Panc1 (cell line): ENCODE results near the gene CDC23. TPM values are rescaled to one million over a fixed set of nuclear protein-coding genes. Genes with fewer than 3 reads are reported as not detected.

Experiments used
- ATAC-seq: fragments of 200-7000 bp; cut with Tn5 transposase; 2 replicates; pipeline ENCODE4 v1.9.1; 2020; ENCODE audit warnings: mild to moderate bottlenecking, moderate library complexity
- BruUV-seq: library from RNA; stranded (reverse); fragments of 400-500 nt; replicated peaks from 2 replicates; lab custom pipeline; 2021; lab: Mats Ljungman, UMichigan
- CTCF ChIA-PET: fragments of 300-600 bp; sonication (Branson Sonifier 250); formaldehyde crosslinking; loops from one replicate; lab custom pipeline; 2022; ENCODE audit warnings: antibody characterized with exemption; lab: Charles Lee
- POLR2A ChIA-PET: fragments of 300-600 bp; sonication (Branson Sonifier 250); formaldehyde crosslinking; loops from one replicate; lab custom pipeline; 2022; ENCODE audit warnings: antibody characterized with exemption; lab: Charles Lee
- DNase-seq: peaks from one replicate; pipeline ENCODE4 v3.0.0-alpha.2; 2010; ENCODE audit warnings: low read depth, low spot score
- H3K27ac ChIP-seq: 2 replicates; pipeline ENCODE4 v1.5.1; 2011; ENCODE audit warnings: mild to moderate bottlenecking, low read length, inconsistent platforms
- H3K27me3 ChIP-seq: fragments of 200-500 bp; sonication (Bioruptor generic); 2 replicates; pipeline ENCODE4 v1.6.0; 2014; ENCODE audit warnings: low read length, inconsistent platforms; ENCODE audit not compliant: control insufficient read depth, insufficient read depth
- H3K36me3 ChIP-seq: fragments of 200-500 bp; sonication (Bioruptor generic); 2 replicates; pipeline ENCODE4 v1.5.1; 2014; ENCODE audit warnings: inconsistent platforms, mild to moderate bottlenecking, low read length, moderate library complexity; ENCODE audit not compliant: control insufficient read depth, insufficient read depth
- H3K4me1 ChIP-seq: 2 replicates; pipeline ENCODE4 v1.5.1; 2011; ENCODE audit warnings: inconsistent platforms, mild to moderate bottlenecking, low read length, moderate library complexity; ENCODE audit not compliant: control insufficient read depth, insufficient read depth
- H3K4me3 ChIP-seq, 2 experiments: 2 replicates each; pipeline ENCODE4 v1.5.1; 2011 to 2012; ENCODE audit warnings: low read depth in 2 of 2, low read length in 2 of 2, mild to moderate bottlenecking in 2 of 2, inconsistent platforms in 1 of 2, moderate library complexity in 1 of 2
- H3K9me3 ChIP-seq: fragments of 200-500 bp; sonication (Bioruptor generic); 2 replicates; pipeline ENCODE4 v1.5.1; 2014; ENCODE audit warnings: low read depth, mild to moderate bottlenecking, inconsistent platforms, low read length, moderate library complexity; ENCODE audit not compliant: control insufficient read depth, insufficient read depth
- CTCF ChIP-seq: fragments of 450-650 bp; IDR thresholded peaks from 2 replicates; pipeline ENCODE4 v1.5.1; 2017; ENCODE audit warnings: mild to moderate bottlenecking
- POLR2AphosphoS5 ChIP-seq: IDR thresholded peaks from 2 replicates; pipeline ENCODE4 v1.6.1; 2012; ENCODE audit warnings: mild to moderate bottlenecking, low read depth, low read length, moderate library complexity
- REST ChIP-seq, 2 experiments: IDR thresholded peaks; 2 replicates each; pipeline ENCODE4 v1.6.1; 2011 to 2012; ENCODE audit warnings: low read depth in 2 of 2, control low read depth in 1 of 2, low read length in 1 of 2, mild to moderate bottlenecking in 1 of 2, moderate library complexity in 1 of 2; ENCODE audit not compliant: insufficient read depth in 1 of 2
- SIN3A ChIP-seq: IDR thresholded peaks from 2 replicates; pipeline ENCODE4 v1.6.1; 2012; ENCODE audit warnings: low read depth, mild to moderate bottlenecking, low read length, moderate library complexity, borderline replicate concordance; ENCODE audit not compliant: insufficient read depth
- TCF7L2 ChIP-seq: IDR thresholded peaks from 2 replicates; pipeline ENCODE4 v1.6.1; 2011; ENCODE audit warnings: mild to moderate bottlenecking, low read depth, low read length, inconsistent platforms
- in situ Hi-C: cut with HindIII; loops from 2 replicates; pipeline ENCODE4 v1.10.0; 2016; ENCODE audit warnings: low sequenced_read_pairs, low pct_unique_long_range_greater_than_20kb
- intact Hi-C: fragments of 100-400 bp; cut with micrococcal nuclease; formaldehyde crosslinking; loops from one replicate; pipeline ENCODE4 v1.10.0; 2022; ENCODE audit not compliant: unreplicated experiment
- total RNA-seq: library from RNA; stranded (reverse); gene quantifications from one replicate; pipeline ENCODE4 v1.2.1, GENCODE V29; 2021; ENCODE audit not compliant: unreplicated experiment

CDC23 gene
- total RNA-seq, 1 experiment from 2014 or later: 44.7 TPM

DNA sequence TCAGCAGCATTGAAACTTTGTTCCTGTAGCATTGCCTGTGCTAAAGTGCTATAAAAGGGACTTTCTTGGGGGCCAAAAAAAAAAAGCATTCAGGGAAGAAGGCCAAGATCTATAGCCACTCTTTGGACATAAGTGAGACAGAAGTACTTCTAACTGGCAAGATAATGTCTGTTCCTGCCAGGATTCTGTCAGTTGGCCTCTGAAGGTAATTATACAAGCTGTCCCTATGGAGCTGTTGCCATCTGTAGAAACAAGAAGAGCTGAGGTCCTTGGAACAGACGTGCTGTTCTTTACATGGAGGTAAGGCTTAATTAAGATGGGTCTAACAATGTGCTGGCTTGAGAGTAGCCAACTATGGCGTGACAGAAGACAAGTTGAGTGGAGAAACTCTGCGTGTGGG, 24.5 kb downstream of the CDC23 start:
- DNase-seq (no peak), ATAC-seq (no peak)
- ChIA-PET CTCF (no interaction called here), POLR2A (interaction anchor here (0.6 to 0.9 kb wide), 2 partner anchors 10 kb away, joined by 3 read pairs; partner anchors contain the start of gene KIF20A)
- in situ Hi-C loops (no loop called here), intact Hi-C loops (loop anchor here (10.0 kb wide), 1 partner anchor 226 kb away; no protein-coding TSS in a partner anchor)
- TF ChIP-seq SIN3A (no peak), POLR2AphosphoS5 (no peak), REST (IDR thresholded peaks at IDR 0.05; ENCODE audit: insufficient read depth in 1 of 2, low read depth in 2 of 2, low read length in 1 of 2) (no peak), TCF7L2 (no peak), CTCF (no peak)
- no peaks in the 10 kb centered on the region for H3K4me1 ChIP-seq
- H3K36me3 ChIP-seq: peaks cover 47% of the 10 kb centered on the region
- no peak overlapping the region for H3K27ac ChIP-seq
- no peaks in the 10 kb centered on the region for H3K27me3 ChIP-seq
- no peak overlapping the region for H3K4me3 ChIP-seq
- BruUV-seq: no TSS peak
- no peaks in the 10 kb centered on the region for H3K9me3 ChIP-seq

DNA sequence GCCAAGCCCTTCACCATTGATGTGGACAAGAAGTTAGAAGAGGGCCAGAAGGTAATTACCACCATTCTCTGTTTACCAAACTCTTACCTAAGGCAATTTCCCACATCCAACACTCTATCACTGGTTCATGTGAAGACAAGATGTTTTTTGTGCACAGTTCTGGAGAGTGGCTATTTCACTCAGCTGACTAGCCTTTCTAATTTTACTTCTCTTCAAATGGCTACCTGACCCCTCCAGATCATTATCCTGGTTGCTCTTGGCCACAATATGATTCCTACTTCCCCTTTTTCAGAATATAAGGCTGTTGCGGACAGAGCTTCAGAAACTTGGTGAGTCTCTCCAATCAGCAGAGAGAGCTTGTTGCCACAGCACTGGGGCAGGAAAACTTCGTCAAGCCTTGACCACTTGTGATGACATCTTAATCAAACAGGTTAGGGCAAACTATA, 27.1 kb downstream of the CDC23 start:
- H3K27ac ChIP-seq: no peak overlapping the region
- DNase-seq (no peak), ATAC-seq (no peak)
- no peaks in the 10 kb centered on the region for H3K27me3 ChIP-seq
- TF ChIP-seq CTCF: no peak
- no peak for TF ChIP-seq SIN3A
- TF ChIP-seq POLR2AphosphoS5: no peak
- TF ChIP-seq TCF7L2: no peak
- no peak for TF ChIP-seq REST (IDR thresholded peaks at IDR 0.05; ENCODE audit: insufficient read depth in 1 of 2, low read depth in 2 of 2, low read length in 1 of 2)
- H3K36me3 ChIP-seq: peaks cover 58% of the 10 kb centered on the region
- H3K4me1 ChIP-seq: peaks cover 4% of the 10 kb centered on the region
- intact Hi-C loops: loop anchor here (10.0 kb wide), 1 partner anchor 229 kb away; no protein-coding TSS in a partner anchor
- in situ Hi-C loops: no loop called here
- H3K4me3 ChIP-seq: no peak overlapping the region
- CTCF ChIA-PET: no interaction called here
- no peaks in the 10 kb centered on the region for H3K9me3 ChIP-seq
- BruUV-seq: no TSS peak
- POLR2A ChIA-PET: interaction anchor here (0.9 kb wide), 1 partner anchor 10 kb away, joined by 3 read pairs; no protein-coding TSS in a partner anchor
